HG03342 (cell line): Measurements from ENCODE around the gene TEC.
A peak's percentile ranks its signal among the peaks of the same experiment; 100 is the strongest.

ENCODE experiments used
- ATAC-seq: cut with Tn5 transposase; IDR thresholded peaks from one replicate; pipeline ENCODE4 v1.9.1; 2021; ENCODE audit warnings: mild to moderate bottlenecking, moderate library complexity; ENCODE audit not compliant: unreplicated experiment

Gene TEC

GRCh38 chr4:48270523-48270897, 872 bp upstream of the TEC start:
- no peak for ATAC-seq

GRCh38 chr4:48269861-48270522, 354 bp upstream of the TEC start:
- peak; percentile 80 for ATAC-seq

DNA sequence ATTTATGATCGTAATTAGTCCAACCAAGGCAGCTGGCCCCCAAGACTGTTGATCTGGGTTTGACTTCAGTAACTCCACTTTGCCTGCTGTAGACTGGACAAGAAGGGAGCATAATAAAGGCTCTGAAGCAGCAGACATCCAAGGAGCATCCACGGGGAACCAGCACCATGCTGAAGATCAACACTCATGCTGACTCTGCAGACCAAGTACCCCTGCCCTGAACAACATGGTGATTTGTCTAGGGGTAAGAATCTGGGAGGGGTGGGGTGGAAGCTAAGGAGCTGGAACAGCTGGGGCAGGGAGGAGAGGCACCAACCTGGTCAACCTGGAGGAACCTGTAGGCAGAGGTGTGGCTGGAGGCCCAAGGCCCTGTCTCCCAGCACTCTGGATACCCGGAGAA, 2.1 kb downstream of the TEC start:
- ATAC-seq, result no peak

DNA sequence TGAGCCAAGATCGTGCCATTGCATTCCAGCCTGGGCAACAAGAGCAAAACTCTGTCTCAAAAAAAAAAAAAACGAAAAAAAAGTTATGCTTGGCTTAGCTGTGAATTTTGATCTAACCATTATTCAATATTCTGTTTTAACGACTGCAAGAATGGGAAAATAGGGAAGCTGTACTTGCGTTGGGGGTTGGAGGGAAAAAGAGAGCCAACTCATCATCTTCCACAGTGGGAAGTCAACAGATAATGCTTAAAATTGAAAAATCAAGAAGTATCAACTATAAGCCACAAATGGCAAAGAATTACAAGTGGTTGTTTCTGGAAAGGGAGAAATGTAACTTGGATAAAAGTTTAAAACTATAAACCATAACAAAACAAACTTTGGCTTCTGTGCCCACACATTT, 2.9 kb downstream of the TEC start:
- no peak for ATAC-seq

DNA sequence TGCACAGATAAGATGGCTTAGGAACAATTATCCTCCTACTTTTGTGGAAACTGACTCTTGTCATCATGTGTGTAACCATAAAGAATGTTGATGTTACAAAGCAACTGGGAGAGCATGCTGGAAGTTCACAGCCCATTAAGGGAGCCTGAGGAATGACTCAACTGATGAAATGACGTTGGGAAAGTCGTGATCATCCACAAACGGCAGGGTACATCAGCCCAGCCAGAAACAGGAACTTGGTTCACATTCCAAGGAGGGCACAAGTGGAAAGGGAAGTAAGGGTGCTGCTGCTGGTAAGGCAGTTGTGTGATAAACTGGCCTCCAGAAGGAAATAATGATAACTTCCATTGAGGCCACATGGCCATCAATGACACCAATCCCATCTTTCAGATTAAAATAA, 6.7 kb downstream of the TEC start:
- no peak for ATAC-seq

- no peak for ATAC-seq
Measured at GRCh38 chr4:48262484-48262883, 7.2 kb downstream of the TEC start.

DNA sequence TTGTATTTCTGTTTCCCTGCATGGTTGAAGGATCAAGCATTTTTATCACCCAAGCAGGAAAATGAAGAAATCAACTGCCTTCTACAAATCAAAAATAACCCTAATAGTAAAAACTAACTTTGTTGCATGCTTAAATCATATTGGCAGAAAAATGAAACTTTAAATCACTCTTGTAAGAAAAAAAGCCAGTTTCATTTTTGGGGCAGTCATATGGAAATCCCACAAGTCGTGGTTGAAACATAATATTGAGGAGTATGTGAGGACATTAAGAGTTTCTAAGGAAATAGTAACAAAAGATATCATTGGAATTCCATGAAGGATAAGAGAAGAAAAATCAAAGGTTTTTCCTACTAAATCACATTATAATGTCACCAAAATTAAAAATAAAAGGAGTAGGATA, 8.4 kb downstream of the TEC start:
- ATAC-seq, result no peak

GRCh38 chr4:48259748-48260147, 9.9 kb downstream of the TEC start:
- no peak for ATAC-seq

- ATAC-seq, result no peak
Measured at GRCh38 chr4:48258845-48259397, 10.7 kb downstream of the TEC start.

GRCh38 chr4:48255959-48256342, 13.7 kb downstream of the TEC start:
- ATAC-seq, result no peak

DNA sequence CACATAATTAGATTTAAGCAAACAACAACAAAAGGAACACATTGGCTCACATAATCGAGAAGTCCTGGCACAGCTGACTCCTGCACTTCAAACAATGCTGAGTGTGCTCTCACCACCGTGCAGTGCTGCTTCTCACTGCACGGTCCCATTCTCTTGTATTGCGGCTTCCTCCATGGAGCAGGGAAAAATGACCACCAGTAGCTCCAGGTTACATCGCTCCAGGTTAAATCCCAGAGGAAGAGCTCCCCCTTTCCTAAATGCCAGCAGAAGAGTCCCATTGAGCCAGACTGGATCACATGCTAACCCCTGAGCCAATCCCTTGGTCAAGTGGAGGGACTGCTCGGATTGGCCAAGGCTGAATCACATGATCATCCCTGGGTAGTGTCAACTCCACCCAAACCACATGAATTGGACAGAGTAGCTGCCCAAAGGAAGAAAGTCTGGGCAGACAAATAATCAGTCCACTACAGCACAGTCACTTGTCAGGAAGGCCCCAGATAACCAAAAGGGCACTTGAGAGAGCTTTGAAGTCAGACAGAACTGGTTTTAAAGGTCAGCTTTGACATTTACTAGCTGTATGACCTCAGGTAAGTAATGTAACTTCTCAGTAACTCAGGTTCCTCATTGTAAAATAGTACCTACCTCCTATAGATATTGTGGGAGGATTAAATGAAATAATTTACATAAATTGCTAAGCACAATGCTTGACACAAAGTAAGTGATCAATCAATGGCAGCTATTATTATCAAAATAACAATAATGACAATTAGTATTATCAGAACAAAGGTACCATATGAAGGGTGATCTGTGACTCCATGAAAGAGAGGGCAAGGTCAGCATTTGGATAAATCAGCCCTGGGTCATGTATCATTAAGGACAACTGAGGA, 14.3 kb downstream of the TEC start:
- ATAC-seq, result no peak

DNA sequence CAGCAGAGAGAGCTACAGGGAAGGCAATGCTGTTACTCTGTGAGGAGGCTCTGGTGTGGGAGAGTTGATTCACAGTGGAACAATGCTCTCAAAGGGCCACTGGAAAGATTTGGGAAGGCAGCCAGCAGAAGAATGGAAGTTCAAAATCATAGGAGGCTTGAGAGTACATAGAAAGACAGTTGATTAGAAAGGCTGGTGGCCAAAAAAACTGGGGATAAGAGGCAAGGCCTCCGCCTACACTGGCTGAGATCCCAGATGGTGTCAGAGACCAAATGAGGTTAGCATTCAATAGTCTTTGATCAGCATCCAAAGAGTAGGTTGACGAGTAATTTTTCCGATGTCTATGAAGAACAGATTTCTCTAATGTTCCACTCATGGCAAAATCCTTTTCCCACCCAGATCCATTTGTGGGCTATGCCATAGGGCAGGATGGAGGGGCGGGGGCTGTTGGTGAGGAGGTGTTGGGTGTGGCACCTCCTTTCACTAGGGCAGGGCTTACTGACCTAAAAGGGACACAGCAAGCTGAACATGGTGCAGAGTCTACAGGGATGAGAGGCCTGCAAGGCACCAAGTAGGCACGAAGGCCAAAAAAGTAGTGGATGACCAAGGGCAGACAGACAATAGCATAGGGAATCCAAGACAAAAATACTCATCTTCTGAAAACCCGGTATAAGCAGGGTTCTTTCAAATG, 15.1 kb downstream of the TEC start:
- ATAC-seq, result no peak

DNA sequence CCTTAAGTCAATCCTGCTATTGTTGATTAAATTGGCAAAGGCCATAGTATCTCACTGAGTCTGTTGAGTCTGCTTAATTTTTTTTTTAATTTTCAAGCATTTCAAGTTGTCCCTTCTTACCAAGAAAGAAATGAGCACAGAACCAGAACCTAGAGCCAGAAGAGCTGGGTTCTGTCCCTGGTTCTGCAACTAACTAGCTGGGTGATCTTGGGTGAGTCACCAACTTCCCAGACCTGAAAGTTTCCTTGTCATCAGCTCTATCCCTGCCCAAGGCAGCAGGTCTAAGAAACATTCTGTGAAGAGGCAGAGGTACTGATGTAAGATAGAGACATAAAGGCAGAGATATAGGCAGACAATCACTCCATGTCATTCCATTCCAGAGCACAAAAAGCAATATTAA, 17.3 kb downstream of the TEC start:
- no peak for ATAC-seq

GRCh38 chr4:48250980-48251379, 18.7 kb downstream of the TEC start:
- ATAC-seq, result no peak

GRCh38 chr4:48250343-48250742, 19.3 kb downstream of the TEC start:
- ATAC-seq, result no peak

- no peak for ATAC-seq
Measured at GRCh38 chr4:48249378-48249777, 20.3 kb downstream of the TEC start.

DNA sequence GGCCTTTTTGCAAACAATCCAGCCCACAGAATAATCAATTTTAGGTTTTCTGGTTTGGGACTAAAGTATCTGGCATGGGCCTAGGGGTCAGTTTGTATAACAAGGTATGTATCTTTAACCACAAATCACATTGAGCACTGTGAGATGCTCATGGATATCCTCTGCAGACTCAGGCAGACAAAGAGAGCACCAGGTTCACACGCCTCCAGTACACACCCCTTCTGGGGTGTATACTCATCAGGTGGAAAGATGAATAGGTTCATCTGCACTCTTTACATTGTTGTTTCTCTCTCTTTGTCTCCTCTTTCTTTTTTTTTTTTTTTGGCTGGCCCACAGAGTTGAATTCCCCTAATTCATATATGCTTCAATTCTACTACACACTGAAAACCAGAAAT, 21.1 kb downstream of the TEC start:
- ATAC-seq, result no peak

GRCh38 chr4:48247878-48248558, 21.6 kb downstream of the TEC start:
- ATAC-seq, result no peak

DNA sequence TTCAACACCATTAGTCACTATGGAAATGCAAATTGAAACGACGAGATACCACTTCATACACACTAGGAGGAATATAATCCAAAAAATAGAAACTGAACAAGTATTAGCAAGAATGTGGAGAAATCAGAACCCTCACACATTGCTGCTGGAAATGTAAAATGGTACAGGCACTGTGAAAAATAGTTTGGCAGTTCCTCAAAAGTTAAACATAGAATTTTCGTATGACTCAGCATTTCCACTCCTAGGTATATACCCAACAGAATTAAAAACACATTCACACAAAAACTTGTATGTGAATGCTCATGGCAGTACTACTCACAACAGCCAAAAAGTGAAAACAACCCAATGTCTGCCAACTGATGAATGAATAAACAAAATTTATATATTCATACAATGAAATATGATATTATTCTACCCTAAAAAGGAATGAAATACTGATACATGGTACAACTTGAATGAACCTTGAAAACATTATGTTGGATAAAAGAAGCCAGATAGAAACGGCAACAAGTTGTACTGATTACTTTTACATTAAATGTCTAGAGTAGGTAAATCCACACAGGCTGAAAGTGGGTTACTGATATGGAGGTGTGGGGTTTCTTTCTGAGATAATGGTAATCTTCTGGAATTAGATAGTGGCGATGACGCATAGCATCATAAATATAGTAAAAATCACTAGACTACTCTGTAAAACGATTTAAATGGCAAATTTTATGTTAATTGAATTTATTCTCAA, 22.3 kb downstream of the TEC start:
- ATAC-seq, result peak; percentile 51

DNA sequence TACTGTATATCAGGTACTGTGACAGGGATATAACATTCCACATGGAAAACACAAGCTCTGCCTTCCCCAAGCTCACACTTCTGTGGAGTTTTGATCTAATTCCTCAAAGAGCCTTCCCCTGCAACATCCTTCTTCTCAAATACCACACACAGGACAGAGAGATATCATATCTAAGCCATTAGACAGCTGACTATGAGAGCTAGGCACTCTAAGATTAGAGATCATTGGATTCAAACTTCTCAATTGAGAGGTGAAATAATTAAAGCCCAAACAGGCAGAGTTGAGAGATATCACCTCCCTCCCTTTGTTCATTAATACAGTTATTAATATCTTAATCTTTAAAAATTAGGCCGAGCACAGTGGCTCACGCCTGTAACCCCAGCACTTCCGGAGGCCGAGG, 25.0 kb downstream of the TEC start:
- ATAC-seq, result no peak
